Urinary bladder (tissue), 4 donors: ENCODE data around the gene PTPN14. TPM values are rescaled to one million over a fixed set of nuclear protein-coding genes. Genes with fewer than 3 reads are reported as not detected.
"Not testable (repeated sequence)": the region's sequence is repeated elsewhere in the genome, so short reads cannot be mapped to it uniquely, and the experiment has no call there.

Source experiments
- DNase-seq: peaks from one replicate; pipeline ENCODE4 v3.0.0-alpha.2; 2015; ENCODE audit errors: extremely low spot score
- H3K27ac ChIP-seq: one replicate; pipeline ENCODE4 v1.5.1; 2013; ENCODE audit warnings: low read depth, mild to moderate bottlenecking, moderate library complexity
- H3K36me3 ChIP-seq: one replicate; pipeline ENCODE4 v1.6.1; 2013; ENCODE audit warnings: mild to moderate bottlenecking, moderate library complexity; ENCODE audit not compliant: insufficient read depth
- H3K4me1 ChIP-seq: one replicate; pipeline ENCODE4 v1.6.1; 2013; ENCODE audit warnings: mild to moderate bottlenecking, moderate library complexity; ENCODE audit not compliant: insufficient read depth
- H3K4me3 ChIP-seq: one replicate; pipeline ENCODE4 v1.5.1; 2013; ENCODE audit warnings: low read depth, low read length
- WGBS: extraction: QIAGEN DNeasy Blood & Tissue Kit; methylation state at CpG from one replicate; pipeline ENCODE4 v1.1.7; 2013; 5-methylcytosine and 5-hydroxymethylcytosine counted together
- polyA plus RNA-seq: library from polyadenylated mRNA; stranded (reverse); fragments of 200-250 nt; gene quantifications from one replicate; pipeline ENCODE4 v1.2.3, GENCODE V29; 2013
- total RNA-seq: library from RNA; depleted of rRNA; stranded (reverse); fragments of >200 nt; gene quantifications from one replicate; pipeline ENCODE4 v1.2.3, GENCODE V29; 2014
- donor health status: healthy with polysubstance abuse.
- donor health status: healthy.

The PTPN14 gene
- total and polyA plus RNA-seq, 2 donors: 9.0 to 39.2 TPM

DNA sequence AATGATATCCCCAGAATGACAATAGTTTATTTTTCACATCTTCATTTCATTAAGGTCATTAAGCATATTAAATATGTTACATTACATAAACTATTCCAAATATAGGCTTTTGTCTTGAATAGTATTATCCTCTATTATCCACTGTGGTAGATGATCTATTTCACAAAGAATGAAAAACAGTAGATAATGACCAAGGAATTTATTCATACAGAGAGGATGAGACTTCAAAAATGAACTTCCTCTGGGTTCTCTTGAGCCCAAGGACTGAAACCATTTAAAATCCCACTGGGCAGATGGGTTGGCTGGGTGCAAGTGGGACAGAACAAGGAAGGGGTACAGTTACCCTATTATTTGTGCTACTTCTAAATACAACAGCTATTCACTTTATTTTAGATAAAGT is 33.0 kb downstream of the PTPN14 start:
- Histone ChIP-seq H3K4me1 (peaks cover 2% of the 10 kb centered on the region), H3K36me3 (no peaks in the 10 kb centered on the region), H3K27ac (no peak overlapping the region), H3K4me3 (no peak overlapping the region)
- no peak for DNase-seq

DNA sequence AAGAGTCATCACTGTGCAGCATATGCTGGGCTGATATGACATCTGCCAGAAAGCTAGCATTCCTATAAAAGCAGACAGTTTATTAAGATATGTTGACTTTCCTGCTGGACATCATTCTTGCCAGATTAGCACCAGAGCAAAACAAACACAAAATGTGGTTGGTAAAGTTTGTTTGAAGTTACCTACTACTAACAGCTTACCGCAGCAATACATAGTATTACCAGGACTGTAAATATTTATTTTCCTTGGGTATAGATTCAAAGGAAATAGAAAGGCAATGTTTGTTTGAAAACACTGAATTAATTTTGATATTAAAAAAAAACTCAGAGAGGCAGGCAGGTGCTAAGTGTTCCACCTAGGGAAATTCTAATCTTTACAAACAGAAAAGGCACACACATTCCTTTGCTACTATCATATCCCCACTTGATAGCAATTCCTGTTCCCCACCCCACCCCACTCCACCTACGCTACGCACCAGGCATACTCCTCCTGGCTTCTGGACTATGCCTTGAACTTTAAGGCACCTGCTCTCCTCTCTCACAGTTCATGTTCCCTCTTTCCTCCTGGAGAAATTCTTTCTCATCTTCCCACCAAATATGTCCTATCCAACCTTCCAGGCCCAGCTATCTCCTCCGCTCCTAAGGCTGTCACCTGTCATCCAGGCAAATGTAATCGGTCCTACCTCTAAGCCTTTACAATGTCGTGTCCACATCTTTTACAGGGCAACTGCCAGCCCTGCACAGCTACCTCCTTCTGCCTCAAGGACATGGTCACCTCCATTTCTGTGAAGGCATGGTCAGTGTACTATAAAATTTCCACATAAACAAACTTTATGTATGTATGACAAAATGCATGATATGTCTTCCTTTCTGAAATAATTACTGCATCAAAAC is 34.7 kb downstream of the PTPN14 start:
- H3K36me3 ChIP-seq: no peaks in the 10 kb centered on the region
- no peak overlapping the region for H3K27ac ChIP-seq
- no peak for DNase-seq
- no peak overlapping the region for H3K4me3 ChIP-seq
- peaks cover 2% of the 10 kb centered on the region for H3K4me1 ChIP-seq
- WGBS: 86% methylated on average over 6 of the region's 6 CpGs

DNA sequence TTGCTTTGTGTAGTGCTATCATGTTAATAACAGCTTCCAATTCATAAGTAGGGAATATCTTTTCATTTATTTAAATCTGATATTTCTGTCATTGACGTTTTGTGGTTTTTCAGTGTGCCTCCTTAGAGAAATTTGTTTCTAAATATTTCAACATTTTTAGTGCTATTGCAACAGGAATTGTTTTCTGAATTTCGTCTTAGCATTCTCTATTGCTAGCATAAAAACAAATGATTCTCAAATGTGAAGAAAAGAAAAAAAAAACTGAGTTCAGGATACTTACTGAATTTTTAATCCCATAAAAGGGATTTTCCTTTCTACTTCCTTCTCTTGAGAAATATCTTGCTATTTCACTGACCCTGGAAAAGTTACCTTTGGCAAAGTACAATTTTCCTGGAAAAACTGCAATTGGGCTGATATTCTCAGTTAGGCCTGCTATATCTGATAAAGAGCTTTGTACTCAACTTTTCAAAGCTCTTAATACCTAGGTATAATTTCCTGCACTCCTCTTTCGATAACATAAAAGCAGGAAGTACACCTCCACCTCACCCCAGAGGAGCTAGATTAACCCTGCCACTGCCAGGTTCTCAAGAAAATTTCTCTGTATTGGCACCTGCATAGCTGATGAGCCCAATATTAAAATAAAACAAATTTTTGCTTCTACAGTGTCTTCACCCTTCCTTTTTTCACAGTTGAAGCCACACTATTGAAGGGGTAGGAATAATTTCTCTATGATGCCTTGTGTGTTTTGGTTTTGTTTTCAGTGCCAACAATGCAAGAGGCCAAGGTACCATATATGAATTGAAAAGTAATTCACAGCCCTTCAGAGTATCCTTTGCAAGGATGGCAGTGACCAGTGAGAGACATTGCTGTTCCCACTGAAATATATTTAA is 35.6 kb downstream of the PTPN14 start:
- no peak overlapping the region for H3K27ac ChIP-seq
- WGBS: 77% methylated on average over 3 of the region's 3 CpGs
- H3K4me1 ChIP-seq: peaks cover 2% of the 10 kb centered on the region

DNA sequence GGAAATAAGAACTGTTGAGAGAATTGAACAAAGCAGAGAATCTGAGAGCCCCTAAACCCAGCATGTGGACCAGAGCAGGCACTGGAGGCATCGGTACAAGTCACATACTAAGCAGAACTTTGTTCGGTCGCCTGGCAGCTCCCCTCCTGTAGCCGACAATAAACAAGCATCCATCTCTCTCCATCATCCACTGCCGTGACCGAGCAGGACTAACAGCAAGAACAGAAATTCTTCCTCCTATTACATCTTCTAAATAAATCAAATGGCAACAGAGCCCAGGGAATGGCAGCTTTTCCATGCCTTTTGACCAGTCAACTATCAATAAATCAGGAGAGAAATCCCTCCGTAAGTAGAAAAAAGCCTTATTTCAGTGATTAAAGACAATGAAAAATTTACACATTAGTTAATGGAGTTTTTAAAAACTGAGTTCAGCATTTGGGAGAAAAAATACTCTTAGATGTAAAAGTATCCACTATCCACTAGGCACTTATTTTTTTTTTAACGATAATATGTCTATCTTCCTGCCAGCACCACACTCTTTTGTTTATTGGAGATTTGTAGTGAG is 36.5 kb downstream of the PTPN14 start:
- Histone ChIP-seq H3K27ac (no peak overlapping the region), H3K4me3 (no peak overlapping the region), H3K36me3 (no peaks in the 10 kb centered on the region), H3K4me1 (peaks cover 2% of the 10 kb centered on the region)
- no peak for DNase-seq
- 70% methylated on average over 8 of the region's 8 CpGs for WGBS

More for the DNA sequence above, 35.6 kb downstream of the PTPN14 start:
- no peak overlapping the region for H3K4me3 ChIP-seq
- DNase-seq: no peak
- H3K36me3 ChIP-seq: no peaks in the 10 kb centered on the region

DNA sequence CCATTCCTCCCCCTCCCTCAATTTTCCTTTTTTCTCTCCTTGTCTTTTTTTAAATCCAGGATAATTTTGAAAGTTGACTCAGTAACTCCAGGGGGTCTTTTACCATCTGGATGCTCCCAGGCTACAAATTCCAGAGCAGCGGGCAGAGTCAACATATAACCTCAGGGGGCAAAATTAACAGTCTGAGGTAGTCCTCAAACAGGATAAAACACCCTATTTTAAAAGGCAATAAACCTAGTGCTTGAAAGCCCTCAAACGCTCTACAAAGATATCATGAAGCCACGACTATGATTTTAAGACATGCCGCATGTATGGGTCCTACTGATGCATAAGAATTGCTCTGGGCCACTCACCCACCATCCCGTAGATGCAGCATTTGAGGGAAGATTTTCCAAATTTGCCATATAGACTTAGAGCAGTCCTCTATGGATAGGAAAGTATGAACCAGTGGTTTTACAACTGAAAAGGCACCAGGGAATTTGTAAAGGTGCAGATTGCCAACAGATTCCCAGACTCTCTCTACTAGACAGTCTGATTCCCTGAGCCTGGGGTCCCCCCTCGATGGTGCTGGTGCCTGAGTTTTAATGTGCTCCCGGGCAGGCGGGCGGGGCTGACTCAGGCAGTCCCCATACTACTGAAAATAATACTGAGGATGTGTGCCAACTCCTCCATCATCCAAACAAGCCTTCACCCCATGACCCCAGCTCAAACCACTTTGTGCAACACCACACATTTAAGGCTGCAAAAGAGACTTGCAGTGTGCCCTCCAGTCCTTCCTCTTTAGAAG is 37.2 kb downstream of the PTPN14 start:
- DNase-seq: no peak
- peaks cover 2% of the 10 kb centered on the region for H3K4me1 ChIP-seq
- H3K27ac ChIP-seq: no peak overlapping the region
- H3K4me3 ChIP-seq: no peak overlapping the region
- H3K36me3 ChIP-seq: no peaks in the 10 kb centered on the region
- 73% methylated on average over 9 of the region's 9 CpGs for WGBS

DNA sequence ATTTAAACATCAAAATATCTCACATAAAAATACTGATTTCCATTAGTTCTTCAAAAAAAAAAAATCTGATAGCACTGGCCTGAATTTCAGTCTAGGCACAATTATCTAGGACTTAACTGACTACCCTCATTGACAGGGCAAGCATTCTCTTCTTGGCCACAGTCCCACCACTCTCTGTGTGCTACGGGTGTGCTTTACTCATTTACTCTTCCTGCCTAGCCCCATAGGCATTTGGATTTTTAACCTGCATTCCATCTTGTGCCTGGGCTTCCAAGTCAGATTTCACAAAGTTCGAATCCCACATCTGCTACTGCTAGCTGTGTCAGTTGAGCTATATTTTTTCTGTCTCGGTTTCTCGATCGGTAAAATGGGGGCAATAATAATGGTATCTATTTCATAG is 38.0 kb downstream of the PTPN14 start:
- peaks cover 2% of the 10 kb centered on the region for H3K4me1 ChIP-seq
- H3K27ac ChIP-seq: no peak overlapping the region
- 86% methylated on average over 5 of the region's 5 CpGs for WGBS
- no peaks in the 10 kb centered on the region for H3K36me3 ChIP-seq
- H3K4me3 ChIP-seq: no peak overlapping the region
- no peak for DNase-seq

DNA sequence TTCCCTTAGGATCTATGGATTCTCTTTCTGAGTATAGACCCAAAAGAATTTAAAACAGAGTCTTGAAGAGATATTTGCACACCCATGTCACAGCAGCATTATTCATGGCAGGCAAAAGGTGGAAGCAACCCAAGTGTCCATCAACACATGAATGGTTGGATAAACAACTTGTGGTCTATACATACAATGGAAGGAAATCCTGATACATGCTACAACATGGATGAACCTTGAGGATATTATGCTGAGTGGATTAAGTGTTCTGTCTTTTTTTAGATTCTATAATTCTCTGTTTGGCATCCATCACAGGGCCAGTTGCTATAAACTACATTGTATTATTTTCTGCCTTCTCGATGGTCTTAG is 39.8 kb downstream of the PTPN14 start:
- H3K4me1 ChIP-seq: peaks cover 2% of the 10 kb centered on the region
- no peaks in the 10 kb centered on the region for H3K36me3 ChIP-seq
- DNase-seq: no peak
- no peak overlapping the region for H3K27ac ChIP-seq
- 50% methylated on average over 1 of the region's 1 CpG for WGBS
- H3K4me3 ChIP-seq: no peak overlapping the region

DNA sequence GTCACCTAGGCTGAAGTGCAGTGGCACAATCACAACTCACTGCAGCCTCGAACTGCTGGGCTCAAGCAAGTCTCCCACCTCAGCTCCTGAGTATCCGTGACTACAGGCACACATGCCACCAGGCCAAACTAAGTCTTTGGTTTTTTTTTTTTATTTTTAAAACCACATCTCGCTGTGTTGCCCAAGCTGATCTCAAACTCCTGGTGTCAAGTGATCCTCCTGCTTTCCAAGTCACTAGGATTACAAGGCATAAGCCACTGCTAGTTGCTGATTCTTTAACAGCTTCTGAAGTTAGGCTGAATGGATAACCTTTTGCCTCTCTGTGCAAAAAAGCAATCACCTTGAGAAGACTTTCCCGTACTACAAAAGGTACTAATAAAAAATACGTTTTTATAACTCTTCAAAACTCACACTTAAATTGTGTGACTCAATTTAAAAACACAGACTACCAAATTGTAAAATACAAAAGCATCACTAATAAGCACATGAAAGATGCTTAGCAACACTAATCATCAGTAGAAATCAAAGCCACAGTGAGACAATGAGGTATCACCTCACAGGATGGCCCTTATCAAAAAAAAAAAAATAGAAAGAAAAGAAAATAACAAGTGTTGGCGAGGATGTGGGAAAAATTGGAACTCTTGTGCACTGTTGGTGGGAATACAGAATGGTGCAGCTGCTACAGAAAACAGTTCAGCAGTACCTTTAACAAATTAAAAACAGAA is 40.3 kb downstream of the PTPN14 start:
- DNase-seq: no peak
- Histone ChIP-seq H3K27ac (no peak overlapping the region), H3K4me3 (no peak overlapping the region), H3K36me3 (no peaks in the 10 kb centered on the region), H3K4me1 (peaks cover 2% of the 10 kb centered on the region)
- WGBS: 93% methylated on average over 6 of the region's 6 CpGs

DNA sequence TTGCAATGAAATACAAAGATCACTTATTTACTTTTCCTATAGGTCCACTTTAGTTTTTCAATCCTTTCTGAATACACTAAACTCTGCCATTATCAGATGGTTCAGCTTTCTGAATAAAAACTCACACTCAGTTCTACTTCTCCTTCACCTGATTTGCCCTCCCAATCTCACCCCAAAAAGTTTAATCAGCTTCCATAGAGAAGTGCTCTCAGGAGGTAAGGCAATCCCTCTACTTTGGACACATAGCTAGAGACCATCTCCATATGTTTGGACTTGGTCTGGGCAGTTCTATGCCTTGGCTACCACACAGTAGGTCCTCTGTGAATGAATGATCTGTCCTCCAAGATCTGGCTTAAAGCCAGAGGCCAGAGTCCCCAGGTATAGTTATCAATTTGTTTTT is 40.9 kb downstream of the PTPN14 start:
- Histone ChIP-seq H3K4me1 (peaks cover 2% of the 10 kb centered on the region), H3K4me3 (no peak overlapping the region), H3K27ac (no peak overlapping the region), H3K36me3 (no peaks in the 10 kb centered on the region)
- DNase-seq: no peak

DNA sequence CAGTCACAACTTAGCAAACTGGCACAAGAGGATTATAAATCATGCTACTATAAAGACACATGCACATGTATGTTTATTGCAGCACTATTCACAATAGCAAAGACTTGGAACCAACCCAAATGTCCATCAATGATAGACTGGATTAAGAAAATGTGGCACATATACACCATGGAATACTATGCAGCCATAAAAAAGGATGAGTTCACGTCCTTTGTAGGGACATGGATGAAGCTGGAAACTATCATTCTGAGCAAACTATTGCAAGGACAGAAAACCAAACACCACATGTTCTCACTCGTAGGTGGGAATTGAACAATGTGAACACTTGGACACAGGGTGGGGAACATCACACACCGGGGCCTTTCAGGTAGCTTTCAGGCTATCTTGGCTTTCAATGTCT is 41.8 kb downstream of the PTPN14 start:
- not testable (repeated sequence) for H3K4me3 ChIP-seq, DNase-seq, H3K27ac ChIP-seq, H3K4me1 ChIP-seq, H3K36me3 ChIP-seq
- 96% methylated on average over 3 of the region's 3 CpGs for WGBS

DNA sequence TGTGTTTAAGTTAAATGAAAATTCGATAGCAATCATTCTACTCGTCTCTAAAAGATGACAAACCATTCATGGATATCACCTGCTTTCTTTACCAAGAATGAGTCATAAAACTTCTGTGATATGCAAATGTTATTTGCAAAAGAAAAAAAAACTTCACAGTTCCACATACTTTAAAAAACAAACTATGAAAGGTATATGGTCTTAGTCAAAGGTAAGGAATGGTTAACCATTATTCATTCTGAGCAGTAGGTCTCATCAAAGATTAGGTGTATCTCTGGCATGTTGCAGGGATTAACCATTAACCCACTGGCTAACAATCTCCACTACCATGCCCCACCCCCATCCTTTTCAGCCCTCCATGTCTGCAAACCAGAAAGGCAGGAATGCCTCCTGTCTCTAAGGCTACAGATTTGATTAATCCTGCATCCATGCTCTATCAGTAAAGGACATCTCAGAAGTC is 44.4 kb downstream of the PTPN14 start:
- Histone ChIP-seq H3K27ac (no peak overlapping the region), H3K36me3 (no peaks in the 10 kb centered on the region), H3K4me3 (no peak overlapping the region), H3K4me1 (no peaks in the 10 kb centered on the region)
- no peak for DNase-seq
- 64% methylated on average over 2 of the region's 2 CpGs for WGBS

DNA sequence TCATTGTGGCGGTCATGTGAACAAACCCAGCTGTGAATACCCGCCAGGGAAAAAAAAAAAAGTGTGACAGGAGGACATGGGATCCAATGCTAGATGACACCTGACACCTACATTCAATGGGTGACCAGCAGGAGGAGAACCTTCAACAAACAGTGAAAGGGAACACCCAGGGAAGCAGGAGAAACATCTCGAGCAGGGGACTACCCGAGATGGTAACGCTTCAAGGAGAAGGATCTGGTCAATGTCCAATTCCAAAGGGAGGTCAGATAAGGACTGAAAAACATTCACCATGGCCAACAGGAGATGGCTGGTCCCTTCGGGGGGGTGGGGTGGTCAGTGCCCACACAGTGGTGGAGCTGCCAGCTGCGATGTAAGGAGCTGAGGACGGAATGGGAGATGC is 46.3 kb downstream of the PTPN14 start:
- H3K27ac ChIP-seq: no peak overlapping the region
- H3K4me3 ChIP-seq: no peak overlapping the region
- H3K36me3 ChIP-seq: no peaks in the 10 kb centered on the region
- H3K4me1 ChIP-seq: peaks cover 2% of the 10 kb centered on the region
- WGBS: 77% methylated on average over 8 of the region's 8 CpGs
- no peak for DNase-seq

DNA sequence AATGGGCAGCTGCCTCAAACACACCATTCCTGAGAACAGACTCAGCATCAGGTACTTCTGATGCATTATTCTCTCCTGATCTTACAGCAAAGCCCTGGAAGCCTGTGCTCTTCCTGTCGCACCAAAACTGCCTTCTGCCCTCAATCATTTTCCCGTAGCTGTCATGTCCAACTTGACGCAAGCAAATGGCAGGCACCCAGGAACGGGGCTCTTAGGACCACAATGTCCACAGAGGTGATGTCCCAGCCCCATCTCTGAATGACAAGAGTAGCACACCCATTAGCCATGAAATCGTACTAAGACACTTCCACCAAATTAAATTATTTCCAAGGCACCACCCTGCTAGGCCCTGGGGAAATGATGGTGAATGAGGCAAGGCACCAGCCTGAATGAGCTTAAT is 47.1 kb downstream of the PTPN14 start:
- Histone ChIP-seq H3K27ac (no peak overlapping the region), H3K4me1 (peaks cover 3% of the 10 kb centered on the region), H3K4me3 (no peak overlapping the region), H3K36me3 (no peaks in the 10 kb centered on the region)
- DNase-seq: no peak
- WGBS: 95% methylated on average over 5 of the region's 5 CpGs
